22Rv1 (cell line): ENCODE measurements around the gene CLASP1.

Experiments
- CTCF ChIP-seq: fragments of 450-650 bp; IDR thresholded peaks from 2 replicates; pipeline ENCODE4 v1.5.1; 2017; ENCODE audit warnings: mild to moderate bottlenecking
- ZFX ChIP-seq: fragments of 450-650 bp; IDR thresholded peaks from 2 replicates; pipeline ENCODE4 v1.6.1; 2017; ENCODE audit warnings: antibody characterized with exemption, borderline replicate concordance

- TF ChIP-seq CTCF (no peak), ZFX (no peak)
Measured at GRCh38 chr2:121547646-121548045, 101.6 kb downstream of the CLASP1 start.
